AG08396 (cell line): ENCODE results near the gene NR6A1.

Experiments used
- DNase-seq: peaks from one replicate; pipeline ENCODE4 v3.0.0; 2012; ENCODE audit warnings: low spot score, mixed read lengths

The NR6A1 gene

GRCh38 chr9:124470726-124471125 lies 300.4 kb downstream of the NR6A1 start:
- no peak for DNase-seq

GRCh38 chr9:124470306-124470705 lies 300.8 kb downstream of the NR6A1 start:
- no peak for DNase-seq

DNA sequence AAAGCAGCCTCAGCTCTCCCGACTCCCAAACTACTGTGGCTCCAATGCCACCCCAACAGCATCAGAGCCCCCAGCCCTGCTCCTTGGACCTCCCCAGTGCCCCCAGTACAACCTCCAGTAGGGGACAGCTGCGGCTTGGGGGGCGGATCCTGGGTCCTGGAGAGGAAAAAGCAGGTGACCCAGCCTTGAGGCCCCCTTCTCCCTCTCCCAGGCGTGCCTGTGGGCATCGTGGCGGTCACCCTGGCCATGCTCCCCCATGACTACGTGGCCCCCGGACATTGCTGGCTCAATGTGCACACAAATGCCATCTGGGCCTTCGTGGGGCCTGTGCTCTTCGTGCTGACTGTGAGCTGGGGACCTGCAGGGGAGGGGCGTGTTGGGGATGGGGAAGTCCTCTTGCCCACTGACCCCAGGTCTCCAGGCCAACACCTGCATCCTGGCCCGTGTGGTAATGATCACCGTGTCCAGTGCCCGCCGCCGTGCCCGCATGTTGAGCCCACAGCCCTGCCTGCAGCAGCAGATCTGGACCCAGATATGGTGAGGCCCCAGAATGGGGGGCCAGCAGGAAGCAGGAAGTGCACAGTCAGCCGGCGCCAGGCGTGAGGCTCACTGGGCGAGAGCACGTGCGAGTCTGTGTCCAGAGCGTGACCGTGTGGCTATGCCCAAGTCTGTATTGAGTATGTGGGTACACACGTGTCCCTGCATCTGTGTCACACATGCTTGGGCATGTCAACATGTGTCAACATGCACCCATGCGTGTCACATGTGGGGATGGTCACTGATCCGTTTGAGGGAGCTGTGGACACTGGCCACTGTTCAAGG lies 301.9 kb downstream of the NR6A1 start:
- DNase-seq = no peak

GRCh38 chr9:124468061-124468740 lies 302.9 kb downstream of the NR6A1 start:
- no peak for DNase-seq

- DNase-seq = no peak
Observed at GRCh38 chr9:124467410-124468060, 303.6 kb downstream of the NR6A1 start.
